ENCODE results near the gene PNMA5.

DNA sequence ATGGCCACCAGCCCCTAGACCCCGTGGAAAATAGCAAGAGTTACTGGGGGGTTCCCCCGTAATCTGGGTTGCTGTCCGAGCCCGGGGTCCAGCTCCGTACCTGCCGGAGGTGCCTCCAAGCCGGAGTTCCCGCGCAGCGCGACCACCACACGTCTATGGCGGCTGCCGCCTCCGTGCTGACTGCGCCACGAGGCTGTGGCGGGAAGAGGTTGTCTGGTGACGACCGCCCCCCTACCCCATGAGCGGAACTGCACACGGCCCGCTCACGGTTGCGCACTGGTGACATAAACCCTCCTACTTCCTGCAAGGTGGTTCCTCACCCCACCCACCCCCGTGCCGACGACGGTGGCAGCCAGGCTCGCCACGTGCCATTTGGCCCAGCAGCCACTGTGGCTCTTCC, at the start of gene PNMA5:
- TF ChIP-seq TBP (IDR thresholded peaks at IDR 0.05; ENCODE audit: low read depth, low read length) (no peak), CTCF (IDR thresholded peaks at IDR 0.05; ENCODE audit: control extremely low read depth in 1 of 3, insufficient read depth in 1 of 3, low read depth in 1 of 3, low read length in 3 of 3) (no peak), POLR2AphosphoS5 (IDR thresholded peaks at IDR 0.05; ENCODE audit: low read depth, low read length) (no peak), JUND (IDR thresholded peaks at IDR 0.05; ENCODE audit: low read length) (no peak), NRF1 (IDR thresholded peaks at IDR 0.05; ENCODE audit: low read depth, low read length) (no peak), EZH2 (IDR thresholded peaks at IDR 0.05; ENCODE audit: low read depth, low read length, severe bottlenecking) (no peak), CBX5 (IDR thresholded peaks at IDR 0.05; ENCODE audit: low read depth, low read length) (no peak), ATF3 (IDR thresholded peaks at IDR 0.05; ENCODE audit: insufficient read depth, low read depth, low read length) (no peak), TAF1 (IDR thresholded peaks at IDR 0.05; ENCODE audit: low read depth, low read length) (no peak)
